Measurements from ENCODE around the gene RIMBP2. TPM values are rescaled to one million over a fixed set of nuclear protein-coding genes. Genes with fewer than 3 reads are reported as not detected.

Gene RIMBP2
- total and polyA plus RNA-seq, 2 experiments from 2014 or later: 0.31 to 0.37 TPM

- no peaks in the 10 kb centered on the region for H3K9me2 ChIP-seq (ENCODE audit: insufficient read depth)
- Mint-ChIP-seq H3K4me1 (no peaks in the 10 kb centered on the region), H3K27me3 (ENCODE audit: insufficient read depth, low read depth, poor library complexity) (peaks cover 6% of the 10 kb centered on the region), H3K27ac (no peak overlapping the region), H3K9me3 (peaks cover 90% of the 10 kb centered on the region), H3K4me3 (no peak overlapping the region), H3K36me3 (ENCODE audit: low read depth) (peaks cover 23% of the 10 kb centered on the region)
- no peaks in the 10 kb centered on the region for H3K27me3 ChIP-seq (ENCODE audit: insufficient read depth)
- no peaks in the 10 kb centered on the region for H3F3A ChIP-seq (replicated peaks; ENCODE audit: low read depth)
- H3K4me1 ChIP-seq (ENCODE audit: insufficient read depth): no peaks in the 10 kb centered on the region
- H3K27ac ChIP-seq (ENCODE audit: low read depth): no peak overlapping the region
- no peak overlapping the region for H2AFZ ChIP-seq
- no peak overlapping the region for H3K4me2 ChIP-seq
- H4K20me1 ChIP-seq (replicated peaks; ENCODE audit: insufficient read depth): no peaks in the 10 kb centered on the region
- no peaks in the 10 kb centered on the region for H3K79me2 ChIP-seq (replicated peaks; ENCODE audit: insufficient read depth)
- no peaks in the 10 kb centered on the region for H3K36me3 ChIP-seq (ENCODE audit: insufficient read depth)
- no peak overlapping the region for H3K4me3 ChIP-seq
- TF ChIP-seq CTCF (conservative IDR thresholded peaks at IDR 0.05; ENCODE audit: low read depth in 2 of 2): no peak
- no peak for TF ChIP-seq EZH2phosphoT487 (IDR thresholded peaks at IDR 0.05; ENCODE audit: unreplicated experiment)
- no peak for TF ChIP-seq CREB1 (CRISPR knock-in tag; IDR thresholded peaks at IDR 0.05; ENCODE audit: low read depth)
- no peak for TF ChIP-seq ZNF462 (CRISPR knock-in tag; IDR thresholded peaks at IDR 0.05)
- no peak for TF ChIP-seq ETS1 (IDR thresholded peaks at IDR 0.05)
- TF ChIP-seq ZNF114 (CRISPR knock-in tag; IDR thresholded peaks at IDR 0.05): no peak
- no peak for TF ChIP-seq NANOG (IDR thresholded peaks at IDR 0.05; ENCODE audit: borderline replicate concordance)
- no peak for TF ChIP-seq EZH2 (IDR thresholded peaks at IDR 0.05; ENCODE audit: low read depth, unreplicated experiment)
- TF ChIP-seq POLR2AphosphoS5 (IDR thresholded peaks at IDR 0.05; ENCODE audit: low read depth): no peak
- TF ChIP-seq JUNB (IDR thresholded peaks at IDR 0.05; ENCODE audit: unreplicated experiment): no peak
- no peak for TF ChIP-seq STAT1 (IDR thresholded peaks at IDR 0.05; ENCODE audit: unreplicated experiment)
- no peak for TF ChIP-seq REST (IDR thresholded peaks at IDR 0.05; ENCODE audit: unreplicated experiment)
- TF ChIP-seq ZNF331 (CRISPR knock-in tag; IDR thresholded peaks at IDR 0.05; ENCODE audit: low read depth): no peak
- no peak for DNase-seq (ENCODE audit: low spot score)
- ATAC-seq: no peak
These were observed 281.5 kb downstream of the RIMBP2 start for GRCh38 chr12:130434560-130434959.
